Measurements from ENCODE around the gene FNTB. TPM values are rescaled to one million over a fixed set of nuclear protein-coding genes. Genes with fewer than 3 reads are reported as not detected.
A peak's percentile ranks its signal among the peaks of the same experiment; 100 is the strongest.

The FNTB gene
- total and polyA plus RNA-seq, 2 of the 13 experiments (the other 11 are each of a cell fraction or from before 2014, with no cell fraction given) = 23.6 to 28.5 TPM

- TF ChIP-seq, protein P1, sequence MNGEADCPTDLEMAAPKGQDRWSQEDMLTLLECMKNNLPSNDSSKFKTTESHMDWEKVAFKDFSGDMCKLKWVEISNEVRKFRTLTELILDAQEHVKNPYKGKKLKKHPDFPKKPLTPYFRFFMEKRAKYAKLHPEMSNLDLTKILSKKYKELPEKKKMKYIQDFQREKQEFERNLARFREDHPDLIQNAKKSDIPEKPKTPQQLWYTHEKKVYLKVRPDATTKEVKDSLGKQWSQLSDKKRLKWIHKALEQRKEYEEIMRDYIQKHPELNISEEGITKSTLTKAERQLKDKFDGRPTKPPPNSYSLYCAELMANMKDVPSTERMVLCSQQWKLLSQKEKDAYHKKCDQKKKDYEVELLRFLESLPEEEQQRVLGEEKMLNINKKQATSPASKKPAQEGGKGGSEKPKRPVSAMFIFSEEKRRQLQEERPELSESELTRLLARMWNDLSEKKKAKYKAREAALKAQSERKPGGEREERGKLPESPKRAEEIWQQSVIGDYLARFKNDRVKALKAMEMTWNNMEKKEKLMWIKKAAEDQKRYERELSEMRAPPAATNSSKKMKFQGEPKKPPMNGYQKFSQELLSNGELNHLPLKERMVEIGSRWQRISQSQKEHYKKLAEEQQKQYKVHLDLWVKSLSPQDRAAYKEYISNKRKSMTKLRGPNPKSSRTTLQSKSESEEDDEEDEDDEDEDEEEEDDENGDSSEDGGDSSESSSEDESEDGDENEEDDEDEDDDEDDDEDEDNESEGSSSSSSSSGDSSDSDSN (CRISPR knock-in tag; IDR thresholded peaks at IDR 0.05) = 0 out of 2 replicates have a peak, but pooled peaks have one; percentile 14
- TF ChIP-seq TGIF2 (CRISPR knock-in tag; IDR thresholded peaks at IDR 0.05) = peak; percentile 13; the same call in 1 of the 2 replicates
Observed at GRCh38 chr14:64987438-64987767, 708 bp downstream of the FNTB start (continued).

DNA sequence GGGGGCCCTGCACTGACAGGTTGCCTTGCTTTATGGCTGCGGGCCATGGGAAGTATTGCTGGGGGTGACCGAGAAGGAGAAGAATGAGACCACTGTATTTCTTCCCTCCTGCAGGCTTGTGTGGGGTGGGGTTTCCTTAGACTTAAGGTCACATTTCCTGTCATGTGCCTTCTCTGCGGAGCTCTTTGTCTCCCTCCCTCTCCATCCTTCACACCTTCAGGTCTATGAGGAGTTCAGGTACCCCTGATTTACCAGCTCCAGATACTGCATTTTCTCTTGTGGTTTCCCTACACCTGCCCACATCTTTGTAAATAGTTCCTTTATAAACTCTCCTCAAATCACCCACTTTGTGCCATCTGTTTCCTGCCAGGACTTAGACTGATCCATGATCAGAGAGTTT lies 3.6 kb downstream of the FNTB start:
- no peak for ATAC-seq
- ChIA-PET CTCF (ENCODE audit: low intra/inter-chr PET ratio, low total read pairs) (no interaction called here), POLR2A (no interaction called here)
- Histone ChIP-seq H3K4me2 (ENCODE audit: low read depth, low read length) (no peak overlapping the region), H3K4me1 (ENCODE audit: insufficient read depth, low read length) (peaks cover 52% of the 10 kb centered on the region), H3K36me3 (replicated peaks in 1 of 2; ENCODE audit: control insufficient read depth in 1 of 2, insufficient read depth in 2 of 2, low read length in 2 of 2) (peaks cover 0 to 3% of the 10 kb centered on the region in 2 experiments; a peak in 2 of 5 replicates), H3K79me2 (ENCODE audit: insufficient read depth, low read length) (peaks cover 68% of the 10 kb centered on the region), H4K20me1 (ENCODE audit: insufficient read depth, low read length) (no peaks in the 10 kb centered on the region), H2AFZ (ENCODE audit: low read length) (no peak overlapping the region), H3K27me3 (ENCODE audit: control insufficient read depth in 1 of 2, insufficient read depth in 2 of 2, low read length in 2 of 2) (no peaks in the 10 kb centered on the region), H3K27ac (ENCODE audit: extremely low read length, insufficient read depth, low read length) (no peak overlapping the region), H3K9me3 (ENCODE audit: low read length) (no peaks in the 10 kb centered on the region), H3K9ac (ENCODE audit: insufficient read depth, low read depth, low read length) (no peak overlapping the region), H3K4me3 (replicated peaks in 1 of 3; ENCODE audit: insufficient read depth in 1 of 3, low read depth in 2 of 3, low read length in 3 of 3) (no peak overlapping the region)
- FAIRE-seq = no peak
- TF ChIP-seq, protein P2, sequence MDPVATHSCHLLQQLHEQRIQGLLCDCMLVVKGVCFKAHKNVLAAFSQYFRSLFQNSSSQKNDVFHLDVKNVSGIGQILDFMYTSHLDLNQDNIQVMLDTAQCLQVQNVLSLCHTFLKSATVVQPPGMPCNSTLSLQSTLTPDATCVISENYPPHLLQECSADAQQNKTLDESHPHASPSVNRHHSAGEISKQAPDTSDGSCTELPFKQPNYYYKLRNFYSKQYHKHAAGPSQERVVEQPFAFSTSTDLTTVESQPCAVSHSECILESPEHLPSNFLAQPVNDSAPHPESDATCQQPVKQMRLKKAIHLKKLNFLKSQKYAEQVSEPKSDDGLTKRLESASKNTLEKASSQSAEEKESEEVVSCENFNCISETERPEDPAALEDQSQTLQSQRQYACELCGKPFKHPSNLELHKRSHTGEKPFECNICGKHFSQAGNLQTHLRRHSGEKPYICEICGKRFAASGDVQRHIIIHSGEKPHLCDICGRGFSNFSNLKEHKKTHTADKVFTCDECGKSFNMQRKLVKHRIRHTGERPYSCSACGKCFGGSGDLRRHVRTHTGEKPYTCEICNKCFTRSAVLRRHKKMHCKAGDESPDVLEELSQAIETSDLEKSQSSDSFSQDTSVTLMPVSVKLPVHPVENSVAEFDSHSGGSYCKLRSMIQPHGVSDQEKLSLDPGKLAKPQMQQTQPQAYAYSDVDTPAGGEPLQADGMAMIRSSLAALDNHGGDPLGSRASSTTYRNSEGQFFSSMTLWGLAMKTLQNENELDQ (CRISPR knock-in tag; IDR thresholded peaks at IDR 0.05; ENCODE audit: borderline replicate concordance) = no peak
- no peak for TF ChIP-seq HOXD1 (CRISPR knock-in tag; IDR thresholded peaks at IDR 0.05)
- TF ChIP-seq KDM6A (CRISPR knock-in tag; IDR thresholded peaks at IDR 0.05; ENCODE audit: low read depth) = no peak
- TF ChIP-seq ZNF446 (CRISPR knock-in tag; IDR thresholded peaks at IDR 0.05) = no peak
- no peak for TF ChIP-seq SOX5 (CRISPR knock-in tag; IDR thresholded peaks at IDR 0.05; ENCODE audit: borderline replicate concordance)
- no peak for TF ChIP-seq HCFC1 (IDR thresholded peaks at IDR 0.05; ENCODE audit: low read depth, low read length)
- TF ChIP-seq EZH2 (conservative IDR thresholded peaks at IDR 0.05; ENCODE audit: low read depth, low read length) = no peak
- TF ChIP-seq SIX4 (CRISPR knock-in tag; IDR thresholded peaks at IDR 0.05) = no peak
- TF ChIP-seq ZNF513 (CRISPR knock-in tag; conservative IDR thresholded peaks at IDR 0.05) = no peak
- TF ChIP-seq ZNF766 (CRISPR knock-in tag; IDR thresholded peaks at IDR 0.05; ENCODE audit: borderline replicate concordance) = no peak
- no peak for TF ChIP-seq ZFY (CRISPR knock-in tag; IDR thresholded peaks at IDR 0.05)
- TF ChIP-seq JUN (CRISPR knock-in tag; IDR thresholded peaks at IDR 0.05) = no peak
- DNase-seq (ENCODE audit: low spot score) = no peak
- intact Hi-C loops (cut with micrococcal nuclease; ENCODE audit: unreplicated experiment) = no loop called here
- in situ Hi-C loops (cut with HindIII; ENCODE audit: extremely low pct_ligation_motif_present, low pct_unique_long_range_greater_than_20kb) = no loop called here
- BruUV-seq (replicated peaks) = no TSS peak
- WGBS (ENCODE audit: low lambda C conversion rate) = 100% methylated on average over 2 of the region's 3 CpGs
